NCI-H345 treated with DMSO at 0.1 percent for 48 hours (cell line): ENCODE measurements around the gene ARHGAP15.

Experiments
- DNase-seq: peaks from one replicate; lab custom pipeline; 2025; ENCODE audit not compliant: unreplicated experiment; lab: John Stamatoyannopoulos, UW

The ARHGAP15 gene

DNA sequence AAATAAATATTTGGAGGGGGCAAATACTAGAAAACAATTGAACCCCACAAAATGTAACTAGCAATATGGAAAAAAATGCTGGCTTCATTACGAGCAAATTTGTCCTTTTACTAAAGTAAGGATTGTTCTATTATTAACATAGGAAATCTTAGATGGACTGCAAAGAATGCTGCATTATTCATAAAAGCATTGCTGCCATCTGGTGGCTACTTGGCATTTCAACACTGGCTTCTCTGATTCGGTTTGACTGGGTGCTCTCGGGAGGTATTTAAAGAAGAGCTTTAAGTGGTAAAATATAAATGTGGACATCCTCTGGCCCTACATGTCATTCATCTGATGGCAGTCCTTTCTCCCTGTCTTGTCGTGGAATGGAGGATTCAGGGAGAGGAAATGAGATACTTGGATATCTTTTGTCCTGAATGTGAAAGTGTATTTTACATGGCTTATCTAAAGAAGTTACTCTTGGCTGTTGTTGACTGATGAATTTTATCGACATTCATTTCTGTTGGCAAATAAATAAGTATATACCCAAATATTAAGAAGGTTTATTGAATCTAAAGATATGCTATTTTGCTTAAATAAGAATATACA is 130.2 kb downstream of the ARHGAP15 start:
- DNase-seq: peak; percentile 77

DNA sequence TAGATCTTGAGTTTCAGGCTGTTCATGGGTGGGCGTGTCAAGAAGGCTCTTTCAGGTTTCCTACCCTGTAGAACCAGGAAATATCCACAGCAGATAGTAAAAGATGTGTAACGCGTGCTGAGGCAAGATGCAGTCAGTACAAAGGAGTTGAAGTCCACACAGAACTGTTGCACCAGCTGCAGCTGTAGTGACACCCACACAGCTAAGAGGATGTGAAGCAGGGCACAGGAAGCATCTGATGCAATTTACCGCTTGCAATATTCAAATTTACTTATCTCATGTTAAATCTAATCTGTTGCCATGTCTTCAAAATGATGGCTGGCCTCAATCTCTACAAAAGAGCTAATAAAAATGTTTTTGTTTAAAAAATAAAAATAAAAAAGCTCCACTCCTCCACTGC is 132.8 kb downstream of the ARHGAP15 start:
- no peak for DNase-seq

DNA sequence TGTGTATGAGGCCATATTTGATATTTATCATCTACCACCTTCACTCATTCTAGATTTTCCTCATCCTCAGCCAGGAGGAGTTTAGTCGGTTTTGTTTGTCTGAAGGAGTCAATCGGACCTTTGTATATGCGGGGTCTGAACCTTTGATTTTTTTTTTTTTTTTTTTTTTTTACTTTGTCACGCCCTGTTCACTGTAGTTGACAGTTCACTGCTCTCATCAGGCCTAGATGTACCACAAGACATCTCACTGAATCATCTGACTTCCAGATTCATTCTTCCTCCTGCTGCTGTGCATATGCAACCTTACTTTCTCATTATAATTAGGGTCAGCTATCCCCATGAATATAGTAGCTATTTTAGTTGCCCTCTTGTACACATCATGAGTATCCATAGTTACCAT is 133.2 kb downstream of the ARHGAP15 start:
- DNase-seq: no peak

DNA sequence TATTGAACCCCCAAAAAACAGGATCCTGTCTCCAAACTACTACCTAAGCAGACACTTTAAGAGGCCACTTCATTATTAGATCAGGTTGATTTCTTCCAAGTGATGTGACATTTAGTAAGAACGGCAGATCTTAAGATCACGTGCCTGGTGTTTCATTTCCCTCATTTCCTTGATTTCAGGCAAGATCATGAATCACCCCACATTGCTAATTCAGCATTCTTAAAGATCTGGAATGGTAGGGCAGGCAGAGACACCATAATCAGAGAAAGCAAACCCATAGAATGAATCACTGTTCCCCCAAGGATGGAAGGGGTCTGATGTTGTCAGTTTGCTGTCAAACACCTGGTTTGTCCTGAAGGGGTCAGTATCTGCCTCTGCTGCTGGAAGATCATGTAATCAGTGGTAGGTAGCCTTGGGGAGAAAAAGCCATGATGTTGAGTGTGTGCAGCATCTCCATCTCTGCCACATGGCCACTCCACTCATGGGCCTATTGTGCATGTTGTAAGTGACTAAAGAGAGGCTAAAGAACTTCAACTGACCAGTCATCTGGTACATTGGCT is 133.9 kb downstream of the ARHGAP15 start:
- no peak for DNase-seq

DNA sequence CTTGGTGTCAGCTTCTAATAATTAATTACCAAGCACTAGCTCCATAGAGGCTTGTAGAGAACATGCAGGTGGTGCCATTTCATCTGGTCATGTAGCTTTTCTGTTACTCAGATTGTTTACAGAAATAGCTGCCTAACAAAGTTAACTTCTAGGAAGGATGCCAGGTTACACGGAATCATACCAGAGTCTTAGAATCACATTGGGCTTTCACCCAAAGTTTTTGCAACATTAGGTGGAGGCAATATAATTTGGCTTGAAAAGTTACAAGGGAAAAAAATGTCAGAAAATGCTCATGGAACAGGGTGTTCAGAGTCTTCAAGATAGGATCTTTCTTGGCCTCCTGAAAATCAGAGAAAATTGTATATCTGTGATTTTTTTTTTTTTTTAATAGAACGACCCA is 135.6 kb downstream of the ARHGAP15 start:
- DNase-seq: no peak

DNA sequence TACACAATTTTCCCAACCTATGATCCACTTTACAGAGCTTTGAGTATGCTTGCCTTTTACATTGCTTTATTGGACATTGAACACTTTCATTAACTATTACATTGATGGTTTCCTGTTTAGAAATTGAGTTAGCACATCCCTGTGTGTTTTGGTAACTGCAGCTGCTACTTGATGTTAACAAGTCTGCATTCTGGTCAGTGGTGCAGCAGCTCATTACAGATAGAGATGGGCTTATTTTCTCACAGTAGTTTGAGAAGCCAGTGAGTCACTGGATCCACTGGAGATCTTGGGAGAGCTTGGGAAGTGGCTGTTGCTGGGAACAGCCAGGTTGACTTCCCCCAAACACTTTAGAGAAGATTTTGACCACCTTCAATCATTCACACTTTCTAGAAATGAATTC is 150.5 kb downstream of the ARHGAP15 start:
- no peak for DNase-seq

DNA sequence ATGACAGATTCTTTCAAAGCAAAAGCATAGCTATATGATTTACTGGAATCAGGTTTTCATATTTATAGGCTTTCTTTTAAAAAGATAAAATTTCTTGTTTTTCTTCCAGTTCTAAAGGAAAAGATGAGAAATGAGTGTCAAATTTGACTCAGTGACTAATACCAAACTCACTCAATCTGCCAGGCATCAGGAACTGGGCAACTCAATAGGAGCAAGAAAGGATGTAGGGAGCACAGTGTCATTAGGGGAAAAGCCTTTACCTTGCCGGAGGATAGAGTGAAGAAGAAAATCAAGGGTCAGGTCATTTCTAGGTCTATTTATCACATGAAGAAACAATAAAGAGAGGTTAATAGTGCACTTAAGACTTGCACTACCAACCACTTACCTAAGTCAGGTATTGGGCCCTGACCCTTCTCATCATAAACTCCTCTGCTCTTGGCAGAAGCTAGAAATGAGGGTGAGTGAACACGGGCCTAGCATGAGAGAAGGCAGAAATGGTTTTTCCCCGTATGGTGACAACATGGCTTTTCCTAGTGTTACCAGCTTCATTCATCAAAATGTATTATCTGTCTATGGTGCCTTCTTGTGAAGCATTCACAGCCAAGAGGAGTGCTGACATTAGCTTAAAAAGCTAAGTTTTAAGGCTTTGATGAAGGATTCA is 151.0 kb downstream of the ARHGAP15 start:
- DNase-seq: no peak

DNA sequence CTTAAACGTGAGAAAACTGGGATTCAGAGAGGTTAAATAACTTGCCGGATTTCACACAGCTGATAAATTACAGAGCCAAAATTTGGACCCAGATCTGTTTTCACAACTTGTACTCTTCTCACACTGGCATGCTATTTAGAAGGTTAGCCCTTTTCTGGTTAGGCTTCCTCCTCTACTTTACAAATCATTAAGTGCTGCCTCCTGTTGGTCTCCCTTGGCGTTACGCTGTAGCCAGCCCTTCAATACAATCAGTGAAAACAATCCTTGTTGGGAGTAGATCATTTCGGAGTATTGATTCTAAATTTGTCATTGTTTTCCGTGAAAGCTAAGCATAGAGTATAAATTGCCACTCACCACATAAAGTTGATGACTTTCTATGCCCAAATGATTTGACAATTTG is 153.5 kb downstream of the ARHGAP15 start:
- DNase-seq: no peak

DNA sequence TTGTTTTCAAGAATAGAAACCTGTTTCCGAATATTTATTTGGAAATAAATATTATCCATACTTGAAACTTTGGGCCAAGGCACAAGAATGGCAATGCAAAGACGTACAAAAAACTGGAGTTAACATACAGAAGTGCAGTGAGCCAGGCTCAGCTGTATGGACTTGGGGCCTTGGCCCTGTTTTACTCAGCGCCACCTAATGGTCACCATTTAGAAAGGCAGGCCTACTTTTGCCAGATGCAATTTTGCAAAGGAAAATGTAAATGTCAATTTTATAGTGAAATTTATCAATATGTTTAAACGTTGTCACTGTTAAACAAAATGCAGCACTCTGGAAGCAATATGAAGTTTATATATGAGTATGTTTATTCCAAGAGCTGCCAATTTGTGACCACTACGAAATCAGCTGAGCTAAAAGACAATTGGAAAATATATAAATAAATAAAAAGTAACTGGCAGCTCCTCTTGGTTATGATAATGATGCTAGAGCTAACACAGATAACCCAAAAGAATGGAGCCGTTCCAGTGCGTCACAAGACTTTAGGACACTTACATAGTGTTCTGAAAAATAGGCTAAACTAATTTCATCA is 155.0 kb downstream of the ARHGAP15 start:
- DNase-seq: no peak

DNA sequence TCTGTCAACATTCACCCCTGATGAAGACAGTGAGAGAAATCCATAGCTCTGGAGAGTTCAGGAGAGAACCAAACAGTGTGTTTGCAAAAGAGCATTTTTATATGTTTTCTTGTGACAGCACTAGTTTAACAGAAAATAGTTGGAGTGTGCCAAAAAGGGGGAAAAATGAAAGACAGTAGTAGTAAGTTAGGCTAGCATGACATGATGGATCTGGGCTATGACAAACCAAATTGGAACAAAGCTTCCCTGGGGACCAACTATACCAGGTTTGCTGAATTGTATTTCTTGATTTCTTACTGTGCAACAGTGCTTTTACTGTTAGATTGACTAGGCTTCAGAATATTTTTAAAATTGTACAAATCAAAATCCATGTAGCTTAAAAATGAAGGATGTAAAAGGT is 159.8 kb downstream of the ARHGAP15 start:
- DNase-seq: no peak

DNA sequence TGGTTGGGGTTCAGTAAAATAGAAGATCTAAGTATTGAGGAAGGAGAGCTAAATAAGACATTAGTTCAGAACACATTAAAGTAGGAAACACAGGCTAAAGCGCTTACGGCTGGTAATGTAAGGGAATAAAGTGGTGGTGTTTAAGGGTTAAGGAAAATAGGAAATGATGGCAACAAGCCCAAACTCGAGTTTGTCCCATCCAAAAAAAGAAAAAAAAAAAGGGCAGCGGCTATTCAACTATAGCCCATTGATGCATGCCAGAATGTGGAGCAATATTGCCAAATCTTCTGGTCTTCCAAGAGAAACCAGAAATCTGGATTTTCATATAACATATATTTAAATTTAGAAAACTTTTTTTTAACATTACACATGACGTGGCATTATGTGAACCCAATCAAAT is 161.0 kb downstream of the ARHGAP15 start:
- DNase-seq: no peak

DNA sequence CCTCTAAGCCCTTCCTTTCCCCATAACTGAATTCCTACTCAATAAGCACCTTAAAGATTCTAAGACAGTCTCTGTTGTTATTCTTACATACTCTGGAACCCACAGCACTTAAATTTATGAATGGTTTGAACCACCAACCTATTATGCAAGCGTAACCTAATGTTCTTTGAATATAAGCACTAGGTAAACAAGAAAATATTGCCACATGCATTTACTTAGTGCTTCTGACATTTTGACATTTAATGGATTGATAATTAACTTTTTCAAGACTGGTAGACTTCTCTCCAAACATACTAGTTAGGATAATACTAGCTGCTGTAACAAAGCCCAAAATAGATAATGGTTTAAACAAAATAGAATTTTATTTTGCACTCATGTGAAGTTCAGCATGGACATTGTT is 164.8 kb downstream of the ARHGAP15 start:
- DNase-seq: no peak

DNA sequence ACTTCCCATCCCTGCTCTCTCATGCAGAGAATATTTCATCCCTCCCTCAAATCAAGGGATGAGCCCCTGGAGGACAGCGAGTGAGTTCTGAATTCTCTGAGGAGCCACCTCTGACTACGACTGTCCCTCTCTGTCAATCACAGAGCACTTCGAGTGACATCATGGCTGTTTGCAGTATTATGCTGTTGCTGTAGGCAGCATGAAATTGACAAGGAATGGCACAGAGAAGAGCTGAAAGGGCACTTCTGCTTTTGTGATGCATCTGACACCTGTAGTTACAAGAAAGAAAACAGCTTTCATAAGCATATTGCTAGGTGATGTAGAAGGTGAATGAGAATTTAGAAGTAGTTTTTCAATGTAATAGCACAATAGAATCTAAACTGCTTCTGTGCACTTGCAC is 166.9 kb downstream of the ARHGAP15 start:
- no peak for DNase-seq

DNA sequence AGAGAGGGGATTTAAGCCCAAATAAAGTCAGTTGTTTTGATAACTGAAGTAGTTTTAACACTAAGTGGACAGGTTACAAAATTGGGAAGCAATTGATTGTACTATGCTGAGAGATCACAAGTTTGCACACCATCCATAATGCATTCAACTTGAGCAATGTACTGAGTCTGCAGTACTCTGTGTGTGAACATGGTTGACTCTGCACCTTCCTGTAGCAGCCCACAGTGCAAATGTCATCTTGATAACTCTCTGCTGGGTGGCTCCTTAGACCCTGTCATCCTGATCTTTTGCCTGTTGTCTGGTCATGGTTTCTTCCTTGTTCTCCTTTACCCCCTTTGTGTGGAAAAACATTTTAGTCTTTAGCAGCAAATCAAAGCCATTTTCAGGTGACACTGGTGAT is 168.0 kb downstream of the ARHGAP15 start:
- no peak for DNase-seq

DNA sequence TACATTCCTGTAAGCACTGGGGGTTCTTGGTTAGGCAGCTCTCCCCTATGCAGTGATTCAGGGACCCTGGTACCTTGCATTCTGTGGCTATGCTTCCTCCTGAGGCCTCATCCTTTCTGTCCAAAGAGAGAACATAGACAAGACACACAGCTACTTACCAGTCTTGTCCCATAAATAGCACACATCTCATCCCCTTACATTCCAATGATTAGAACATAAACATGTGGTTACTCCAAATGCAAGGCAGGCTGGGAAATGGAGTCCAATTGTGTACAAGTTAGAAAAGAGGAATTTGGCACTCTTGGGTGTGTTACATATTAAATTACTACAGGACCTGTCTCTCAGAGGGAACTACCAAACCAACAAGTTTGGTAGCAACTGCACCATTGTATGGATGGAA is 171.3 kb downstream of the ARHGAP15 start:
- no peak for DNase-seq

DNA sequence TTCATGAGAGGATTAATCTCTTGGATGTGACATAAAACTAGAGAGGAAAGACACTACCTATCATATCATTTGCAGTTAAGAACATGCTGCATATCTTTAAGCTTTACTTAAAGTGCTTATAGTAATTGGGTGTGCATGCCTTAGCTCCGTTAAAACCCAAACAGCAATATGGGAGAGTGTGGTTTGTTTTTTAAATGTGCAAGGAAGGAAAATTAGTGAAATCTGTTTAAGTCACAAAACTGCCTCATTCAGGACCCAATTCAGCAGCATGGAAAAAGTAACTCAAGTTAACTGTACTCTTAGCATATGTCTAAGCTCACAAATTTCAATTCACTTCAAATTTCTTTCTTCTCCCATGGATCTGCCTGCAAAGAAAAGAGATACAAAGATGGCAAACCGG is 182.2 kb downstream of the ARHGAP15 start:
- no peak for DNase-seq

DNA sequence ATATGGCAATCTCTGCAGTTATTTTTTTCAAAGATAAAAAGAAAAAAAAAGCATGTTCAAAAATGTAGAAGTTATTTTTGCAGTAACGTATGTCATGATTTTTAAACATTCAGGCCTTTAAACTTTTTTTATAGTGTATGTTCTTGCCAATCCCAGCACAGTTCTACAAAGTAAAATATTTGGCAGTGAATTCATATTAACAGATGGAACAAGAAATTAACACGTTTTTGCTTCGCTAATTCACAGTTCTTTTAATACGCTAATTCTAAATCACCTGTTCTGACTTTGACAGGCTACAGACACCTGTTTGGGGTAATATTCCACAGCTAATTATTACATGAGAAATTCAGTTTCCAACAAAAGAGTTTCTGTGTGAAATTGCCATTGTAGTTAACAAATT is 183.2 kb downstream of the ARHGAP15 start:
- DNase-seq: no peak

DNA sequence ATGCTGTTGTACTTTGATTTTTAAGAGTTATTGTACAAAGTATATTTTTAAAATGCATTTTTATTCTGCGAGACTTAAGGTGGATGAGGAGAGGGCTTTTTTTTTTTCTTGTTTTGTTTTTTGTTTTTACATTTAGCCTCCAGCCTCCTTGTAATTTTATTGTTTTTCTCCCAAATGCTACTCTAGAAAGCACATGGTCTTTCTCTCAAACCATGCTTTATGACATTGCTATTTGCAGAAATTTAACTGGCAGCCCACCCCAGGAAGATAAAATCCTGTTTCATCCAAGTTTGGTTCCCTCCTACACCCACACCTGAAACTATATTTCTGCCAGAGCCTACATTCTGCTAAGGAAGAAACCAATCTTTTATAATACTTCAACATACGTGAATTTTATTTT is 184.6 kb downstream of the ARHGAP15 start:
- DNase-seq: no peak

DNA sequence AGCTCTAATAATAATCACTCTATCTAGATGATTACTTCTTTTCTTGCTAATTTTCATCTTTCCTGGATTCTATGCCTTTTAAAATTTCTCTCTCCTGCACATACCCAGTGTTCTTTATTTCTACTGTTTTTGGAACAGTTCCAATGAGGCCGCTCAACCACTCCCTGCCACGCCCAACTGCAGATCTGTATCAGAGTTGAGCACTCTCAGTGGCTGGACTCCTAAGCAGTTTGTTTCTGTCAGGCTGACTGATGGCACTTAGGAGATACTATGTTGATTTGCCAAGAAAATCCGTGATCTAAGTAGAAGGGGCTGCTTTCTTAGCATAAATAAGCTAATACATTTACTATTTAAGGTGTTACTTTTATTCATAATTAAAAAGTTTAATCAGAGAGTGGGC is 192.8 kb downstream of the ARHGAP15 start:
- DNase-seq: no peak

DNA sequence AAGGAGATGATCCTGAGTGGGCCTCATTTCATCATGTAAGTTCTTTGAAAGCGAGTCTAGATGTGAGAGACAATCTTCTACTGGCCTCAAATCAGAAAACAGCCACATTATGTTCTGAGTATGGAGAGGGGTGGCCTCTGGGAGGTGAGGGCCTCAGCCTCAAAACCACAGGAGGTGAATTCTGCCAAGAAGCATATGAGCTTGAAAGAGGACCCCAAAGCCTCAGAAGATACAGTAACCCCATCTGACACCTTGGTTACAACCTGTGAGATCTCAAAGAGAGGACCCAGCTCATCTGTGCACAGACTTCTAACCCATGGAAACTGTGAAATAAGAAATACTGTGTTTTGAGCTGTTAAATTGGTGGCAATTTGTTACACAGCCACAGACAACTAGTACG is 200.1 kb downstream of the ARHGAP15 start:
- no peak for DNase-seq

DNA sequence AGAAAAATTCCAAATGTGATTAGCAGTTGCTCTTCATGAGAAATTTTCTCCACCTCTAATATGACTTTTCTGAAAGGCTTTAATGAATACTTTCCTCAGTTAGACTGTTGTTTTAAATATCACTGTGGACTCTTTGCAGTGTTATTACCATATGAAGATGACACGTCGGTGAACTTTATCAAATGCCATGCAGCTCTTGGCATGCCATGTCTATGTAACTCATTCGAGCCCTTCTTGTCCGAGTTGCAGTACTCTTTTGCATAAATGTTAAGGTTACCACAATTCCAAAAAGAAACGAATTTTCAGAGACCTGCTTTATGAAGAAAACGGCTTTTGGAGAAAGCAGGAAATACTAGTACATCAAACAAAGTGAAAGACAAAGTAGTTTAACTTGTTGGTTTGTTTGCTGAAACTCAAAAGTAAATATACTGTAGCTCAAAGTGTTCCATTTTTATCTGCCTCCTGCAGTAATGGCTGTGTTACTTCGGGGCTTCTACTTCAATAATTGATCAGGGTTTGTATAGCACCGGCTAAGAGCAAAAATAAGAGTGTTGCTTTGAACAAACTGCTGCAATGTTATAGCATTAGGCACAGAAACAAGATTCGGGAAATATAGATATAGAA is 204.1 kb downstream of the ARHGAP15 start:
- DNase-seq: no peak

DNA sequence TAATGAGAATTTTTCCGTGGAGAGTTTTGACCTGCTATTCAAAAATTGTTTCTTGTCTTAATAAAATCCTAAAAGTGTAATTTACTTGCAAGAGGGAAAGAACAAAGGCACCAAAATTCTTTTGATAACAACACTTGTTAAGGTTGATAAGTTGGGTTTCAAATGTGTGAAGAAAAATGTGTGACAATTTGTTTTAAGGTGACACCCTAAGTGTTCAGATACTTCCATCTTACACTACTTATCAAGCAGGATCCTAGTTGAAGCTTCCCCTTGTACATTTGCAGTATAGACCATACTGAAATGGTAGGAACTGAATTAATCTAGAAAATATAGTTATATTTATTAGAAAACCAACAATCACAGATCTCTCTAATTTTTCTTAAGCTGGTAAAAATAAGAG is 204.6 kb downstream of the ARHGAP15 start:
- DNase-seq: no peak
